GM10266 (cell line): ENCODE measurements around the gene MRRF.

ENCODE experiments used
- DNase-seq: peaks from one replicate; pipeline ENCODE4 v3.0.0; 2012; ENCODE audit errors: extremely low spot score
- CTCF ChIP-seq: IDR thresholded peaks from 2 replicates; pipeline ENCODE4 v1.5.1; 2012; ENCODE audit warnings: mild to moderate bottlenecking, low read depth; ENCODE audit not compliant: control insufficient read depth, insufficient read depth; ENCODE audit errors: missing control alignments

MRRF gene

GRCh38 chr9:122340161-122340560 lies 75.5 kb downstream of the MRRF start:
- TF ChIP-seq CTCF: no peak

GRCh38 chr9:122342323-122343050 lies 77.8 kb downstream of the MRRF start:
- no peak for DNase-seq

More at GRCh38 chr9:122340161-122340560, 75.5 kb downstream of the MRRF start:
- no peak for DNase-seq

GRCh38 chr9:122346478-122347347 lies 82.0 kb downstream of the MRRF start:
- TF ChIP-seq CTCF: no peak
- DNase-seq: no peak

More at GRCh38 chr9:122342323-122343050, 77.8 kb downstream of the MRRF start:
- no peak for TF ChIP-seq CTCF

GRCh38 chr9:122347348-122348287 lies 82.9 kb downstream of the MRRF start:
- TF ChIP-seq CTCF: no peak
- DNase-seq: no peak

GRCh38 chr9:122348288-122348777 lies 83.7 kb downstream of the MRRF start:
- TF ChIP-seq CTCF: no peak
- DNase-seq: no peak

DNA sequence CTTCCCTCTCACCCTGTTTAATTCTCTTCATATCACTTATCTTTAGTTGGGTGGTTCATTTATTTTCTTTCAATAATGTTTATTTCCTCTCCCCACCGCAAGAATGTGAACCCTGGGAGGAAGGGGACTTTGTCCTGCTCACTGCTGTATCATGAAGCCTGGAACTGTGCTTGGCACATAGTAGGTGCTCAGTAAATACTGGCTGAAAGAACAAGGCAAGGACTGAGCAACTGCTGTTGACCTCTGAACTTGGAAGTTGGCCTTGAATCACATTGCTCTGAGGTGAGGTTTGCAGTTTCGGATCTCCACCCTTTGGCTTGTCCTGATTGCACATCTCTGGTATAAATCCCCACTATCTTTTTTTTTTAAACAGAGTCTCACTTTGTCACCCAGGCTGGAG lies 84.1 kb downstream of the MRRF start:
- DNase-seq: no peak
- TF ChIP-seq CTCF: no peak
